Stomach smooth muscle (tissue), 2 donors: ENCODE data around the gene TGIF2.
"Not testable (repeated sequence)": the region's sequence is repeated elsewhere in the genome, so short reads cannot be mapped to it uniquely, and the experiment has no call there.

ENCODE experiments used
- H3K27ac ChIP-seq: one replicate; pipeline ENCODE4 v1.7.0; 2013; ENCODE audit warnings: mild to moderate bottlenecking, low read length, inconsistent platforms
- H3K27me3 ChIP-seq, 2 donors: one replicate each; pipeline ENCODE4 v1.7.0; 2013; ENCODE audit warnings: low read length in 2 of 2; ENCODE audit not compliant: insufficient read depth in 2 of 2, control insufficient read depth in 1 of 2
- H3K36me3 ChIP-seq, 2 donors: one replicate each; pipeline ENCODE4 v1.7.0; 2013; ENCODE audit warnings: low read length in 2 of 2; ENCODE audit not compliant: control insufficient read depth in 2 of 2, insufficient read depth in 2 of 2
- H3K4me1 ChIP-seq: one replicate; pipeline ENCODE4 v1.7.0; 2013; ENCODE audit warnings: low read length; ENCODE audit not compliant: control insufficient read depth, insufficient read depth
- H3K4me3 ChIP-seq, 2 donors: one replicate each; pipeline ENCODE4 v1.7.0; 2013; ENCODE audit warnings: low read length in 2 of 2
- H3K9ac ChIP-seq, 2 donors: one replicate each; pipeline ENCODE4 v1.7.0; 2013; ENCODE audit warnings: low read length in 2 of 2, mild to moderate bottlenecking in 1 of 2
- H3K9me3 ChIP-seq, 2 donors: one replicate each; pipeline ENCODE4 v1.7.0; 2013; ENCODE audit warnings: low read length in 2 of 2; ENCODE audit not compliant: control insufficient read depth in 2 of 2
- donor health status: healthy.
- donor health status: Pancreatic carcinoma.

TGIF2 gene

GRCh38 chr20:36624068-36624943 is 50.9 kb downstream of the TGIF2 start:
- H3K4me1 ChIP-seq = no peaks in the 10 kb centered on the region
- H3K9ac ChIP-seq = no peak overlapping the region
- H3K9me3 ChIP-seq = no peaks in the 10 kb centered on the region
- H3K27ac ChIP-seq = no peak overlapping the region
- H3K4me3 ChIP-seq = no peak overlapping the region
- H3K27me3 ChIP-seq = no peaks in the 10 kb centered on the region
- no peaks in the 10 kb centered on the region for H3K36me3 ChIP-seq

- Histone ChIP-seq H3K27me3 (no peaks in the 10 kb centered on the region), H3K4me1 (no peaks in the 10 kb centered on the region), H3K9me3 (no peaks in the 10 kb centered on the region), H3K9ac (no peak overlapping the region), H3K27ac (no peak overlapping the region), H3K4me3 (no peak overlapping the region), H3K36me3 (no peaks in the 10 kb centered on the region)
Observed at GRCh38 chr20:36624944-36625324, 51.5 kb downstream of the TGIF2 start.

GRCh38 chr20:36628076-36628475 is 54.7 kb downstream of the TGIF2 start:
- H3K4me1 ChIP-seq = no peaks in the 10 kb centered on the region
- H3K27me3 ChIP-seq = no peaks in the 10 kb centered on the region
- H3K9me3 ChIP-seq = no peaks in the 10 kb centered on the region
- no peak overlapping the region for H3K4me3 ChIP-seq
- no peak overlapping the region for H3K27ac ChIP-seq
- no peaks in the 10 kb centered on the region for H3K36me3 ChIP-seq
- H3K9ac ChIP-seq = no peak overlapping the region

- Histone ChIP-seq H3K27me3 (no peaks in the 10 kb centered on the region), H3K27ac (no peak overlapping the region), H3K9me3 (no peaks in the 10 kb centered on the region), H3K9ac (no peak overlapping the region), H3K4me1 (no peaks in the 10 kb centered on the region), H3K4me3 (no peak overlapping the region), H3K36me3 (no peaks in the 10 kb centered on the region)
Observed at GRCh38 chr20:36629719-36630681, 56.6 kb downstream of the TGIF2 start.

- no peak overlapping the region for H3K4me3 ChIP-seq
- H3K9ac ChIP-seq = no peak overlapping the region
- no peaks in the 10 kb centered on the region for H3K36me3 ChIP-seq
- H3K9me3 ChIP-seq = no peaks in the 10 kb centered on the region
- H3K4me1 ChIP-seq = no peaks in the 10 kb centered on the region
- H3K27ac ChIP-seq = no peak overlapping the region
- no peaks in the 10 kb centered on the region for H3K27me3 ChIP-seq
Observed at GRCh38 chr20:36631646-36632045, 58.2 kb downstream of the TGIF2 start.

GRCh38 chr20:36632147-36632486 is 58.7 kb downstream of the TGIF2 start:
- Histone ChIP-seq H3K27ac (no peak overlapping the region), H3K36me3 (no peaks in the 10 kb centered on the region), H3K9ac (no peak overlapping the region)

GRCh38 chr20:36632487-36633284 is 59.3 kb downstream of the TGIF2 start:
- Histone ChIP-seq H3K9ac (no peak overlapping the region), H3K9me3 (no peaks in the 10 kb centered on the region), H3K36me3 (no peaks in the 10 kb centered on the region), H3K27ac (no peak overlapping the region), H3K4me3 (no peak overlapping the region), H3K4me1 (no peaks in the 10 kb centered on the region), H3K27me3 (no peaks in the 10 kb centered on the region)

More at GRCh38 chr20:36632147-36632486, 58.7 kb downstream of the TGIF2 start:
- Histone ChIP-seq H3K9me3 (no peaks in the 10 kb centered on the region), H3K4me1 (no peaks in the 10 kb centered on the region), H3K27me3 (no peaks in the 10 kb centered on the region), H3K4me3 (no peak overlapping the region)

- H3K9ac ChIP-seq = no peak overlapping the region
- no peaks in the 10 kb centered on the region for H3K4me1 ChIP-seq
- H3K9me3 ChIP-seq = no peaks in the 10 kb centered on the region
- H3K27me3 ChIP-seq = no peaks in the 10 kb centered on the region
- no peak overlapping the region for H3K4me3 ChIP-seq
- H3K27ac ChIP-seq = no peak overlapping the region
- H3K36me3 ChIP-seq = no peaks in the 10 kb centered on the region
Observed at GRCh38 chr20:36633285-36633772, 59.9 kb downstream of the TGIF2 start.

- no peaks in the 10 kb centered on the region for H3K9me3 ChIP-seq
Observed at GRCh38 chr20:36634342-36634741, 60.9 kb downstream of the TGIF2 start.

GRCh38 chr20:36638876-36639400 is 65.5 kb downstream of the TGIF2 start:
- not testable (repeated sequence) for H3K36me3 ChIP-seq, H3K4me3 ChIP-seq, H3K9me3 ChIP-seq, H3K27me3 ChIP-seq, H3K9ac ChIP-seq, H3K4me1 ChIP-seq, H3K27ac ChIP-seq

More at GRCh38 chr20:36634342-36634741, 60.9 kb downstream of the TGIF2 start:
- Histone ChIP-seq H3K4me3 (no peak overlapping the region), H3K36me3 (no peaks in the 10 kb centered on the region), H3K9ac (no peak overlapping the region), H3K27ac (no peak overlapping the region), H3K4me1 (no peaks in the 10 kb centered on the region), H3K27me3 (no peaks in the 10 kb centered on the region)
